Measurements from ENCODE around the gene GNAZ.

The GNAZ gene

DNA sequence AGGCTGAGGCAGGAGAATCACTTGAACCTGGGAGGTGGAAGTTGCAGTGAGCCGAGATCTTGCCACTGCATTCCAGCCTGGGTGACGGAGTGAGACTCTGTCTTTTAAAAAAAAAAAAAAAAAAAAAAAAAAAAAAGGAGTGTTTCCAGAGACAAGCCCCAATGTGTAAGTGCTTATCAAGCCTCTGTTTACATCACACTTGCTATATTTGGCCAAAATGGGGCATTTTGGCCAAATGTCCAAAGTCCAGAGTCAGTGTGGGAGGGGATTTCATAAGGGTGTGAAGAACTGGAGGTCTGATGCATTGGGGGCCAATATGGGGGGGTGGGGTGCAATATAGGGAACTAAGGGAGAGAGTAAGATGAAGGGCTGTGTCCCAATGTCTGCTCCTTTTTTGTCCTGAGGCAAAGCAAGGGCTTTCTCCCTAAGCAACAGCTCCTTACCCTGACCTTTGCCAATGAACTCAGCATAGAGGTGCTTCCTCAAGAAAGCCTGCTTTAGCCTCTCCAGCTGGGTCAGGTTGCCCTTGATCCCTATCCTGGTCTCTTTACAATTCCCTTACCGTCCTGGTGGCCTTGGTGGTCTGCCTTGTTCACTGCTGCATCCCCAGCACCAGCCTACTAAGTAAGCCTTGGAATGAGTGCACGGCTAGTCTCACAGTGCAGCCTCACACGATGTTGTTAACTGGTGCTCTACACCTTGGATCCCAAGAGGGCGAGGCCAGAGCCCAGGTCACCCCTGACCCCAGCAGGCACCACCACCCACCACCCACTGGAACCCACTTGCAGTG is 95.9 kb downstream of the GNAZ start:
- DNase-seq (ENCODE audit: extremely low spot score), result no peak
- POLR2A ChIA-PET, result no interaction called here
- CTCF ChIA-PET, result no interaction called here
- TF ChIP-seq, protein P1, sequence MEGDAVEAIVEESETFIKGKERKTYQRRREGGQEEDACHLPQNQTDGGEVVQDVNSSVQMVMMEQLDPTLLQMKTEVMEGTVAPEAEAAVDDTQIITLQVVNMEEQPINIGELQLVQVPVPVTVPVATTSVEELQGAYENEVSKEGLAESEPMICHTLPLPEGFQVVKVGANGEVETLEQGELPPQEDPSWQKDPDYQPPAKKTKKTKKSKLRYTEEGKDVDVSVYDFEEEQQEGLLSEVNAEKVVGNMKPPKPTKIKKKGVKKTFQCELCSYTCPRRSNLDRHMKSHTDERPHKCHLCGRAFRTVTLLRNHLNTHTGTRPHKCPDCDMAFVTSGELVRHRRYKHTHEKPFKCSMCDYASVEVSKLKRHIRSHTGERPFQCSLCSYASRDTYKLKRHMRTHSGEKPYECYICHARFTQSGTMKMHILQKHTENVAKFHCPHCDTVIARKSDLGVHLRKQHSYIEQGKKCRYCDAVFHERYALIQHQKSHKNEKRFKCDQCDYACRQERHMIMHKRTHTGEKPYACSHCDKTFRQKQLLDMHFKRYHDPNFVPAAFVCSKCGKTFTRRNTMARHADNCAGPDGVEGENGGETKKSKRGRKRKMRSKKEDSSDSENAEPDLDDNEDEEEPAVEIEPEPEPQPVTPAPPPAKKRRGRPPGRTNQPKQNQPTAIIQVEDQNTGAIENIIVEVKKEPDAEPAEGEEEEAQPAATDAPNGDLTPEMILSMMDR (IDR thresholded peaks at IDR 0.05; ENCODE audit: control extremely low read depth, extremely low read depth, low read depth, missing control alignments), result no peak

DNA sequence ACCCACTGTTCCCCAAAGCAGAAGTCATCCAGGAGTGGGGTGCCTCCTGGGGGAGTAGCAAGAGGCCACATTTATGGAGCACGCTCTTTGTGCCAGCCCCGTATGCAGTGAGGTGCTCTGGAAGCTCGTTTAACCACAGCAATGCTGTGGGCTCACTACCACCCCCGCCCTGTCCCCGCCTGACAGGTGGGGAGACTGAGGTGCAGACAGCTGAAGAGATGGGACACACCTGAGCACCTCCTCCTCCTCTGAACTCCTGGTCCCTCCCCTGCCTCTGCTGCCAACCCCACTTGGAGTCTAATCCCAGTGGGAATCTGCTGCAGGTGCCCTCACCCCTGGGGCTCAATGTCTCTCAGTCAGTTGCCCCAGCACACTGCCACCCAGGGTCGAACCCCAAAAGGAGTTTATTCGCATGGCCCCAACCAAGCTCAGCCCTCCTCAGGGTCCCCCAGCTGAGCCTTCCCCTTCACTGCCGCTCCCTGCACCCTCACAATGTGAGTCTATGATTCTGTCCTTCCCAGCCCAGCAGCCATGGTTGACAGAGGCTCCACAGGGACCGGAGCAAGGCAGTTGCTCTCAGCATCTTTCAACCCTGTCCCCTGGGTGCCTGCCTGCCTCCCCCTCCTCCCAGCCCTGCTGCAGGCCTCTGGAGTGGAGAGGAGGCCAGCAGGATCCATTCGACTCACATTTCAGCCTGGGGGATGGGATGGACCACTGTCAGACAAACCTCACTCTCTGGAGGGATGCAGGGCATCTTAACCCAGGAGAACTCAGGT is 96.7 kb downstream of the GNAZ start:
- TF ChIP-seq, protein P1 (IDR thresholded peaks at IDR 0.05; ENCODE audit: control extremely low read depth, extremely low read depth, low read depth, missing control alignments), result no peak
- POLR2A ChIA-PET, result no interaction called here
- no peak for DNase-seq (ENCODE audit: extremely low spot score)
- CTCF ChIA-PET, result no interaction called here

DNA sequence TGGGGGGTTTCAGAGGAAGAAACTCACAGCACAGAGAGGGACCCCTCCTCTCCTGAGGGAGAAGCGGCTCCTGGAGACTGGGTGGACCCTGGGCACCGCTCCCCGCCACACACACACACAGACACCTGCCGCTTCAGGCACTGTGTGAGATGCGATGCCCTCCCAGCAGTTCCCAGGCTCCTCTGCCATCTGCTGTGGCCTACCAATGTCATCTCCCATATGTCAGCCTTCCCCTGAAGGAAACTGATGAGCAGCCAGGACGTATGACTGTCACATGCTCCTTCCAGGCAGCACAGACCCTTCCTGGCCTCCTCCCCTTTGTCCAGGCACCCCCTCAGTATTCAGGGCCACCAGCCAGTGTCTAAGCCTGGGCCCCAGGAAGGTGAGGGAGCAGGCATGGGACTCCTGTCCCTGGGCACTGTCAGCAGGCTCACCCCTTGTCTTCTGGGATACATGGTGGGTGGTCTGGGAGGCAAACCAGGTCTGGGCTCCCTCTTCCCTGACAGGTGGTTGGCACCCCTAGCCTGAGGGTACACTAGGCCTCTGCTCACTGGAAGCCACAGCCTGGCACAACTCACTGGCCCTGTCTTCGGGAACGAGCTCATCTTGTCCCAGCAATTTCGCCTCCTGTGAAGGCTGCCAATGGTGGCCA is 98.2 kb downstream of the GNAZ start:
- no peak for DNase-seq (ENCODE audit: extremely low spot score)
- POLR2A ChIA-PET, result no interaction called here
- TF ChIP-seq, protein P1 (IDR thresholded peaks at IDR 0.05; ENCODE audit: control extremely low read depth, extremely low read depth, low read depth, missing control alignments), result no peak
- CTCF ChIA-PET, result interaction anchor here (0.9 to 2.9 kb wide), 3 partner anchors 10 to 217 kb away, joined by 3 to 11 read pairs (median 4); no protein-coding TSS in a partner anchor

DNA sequence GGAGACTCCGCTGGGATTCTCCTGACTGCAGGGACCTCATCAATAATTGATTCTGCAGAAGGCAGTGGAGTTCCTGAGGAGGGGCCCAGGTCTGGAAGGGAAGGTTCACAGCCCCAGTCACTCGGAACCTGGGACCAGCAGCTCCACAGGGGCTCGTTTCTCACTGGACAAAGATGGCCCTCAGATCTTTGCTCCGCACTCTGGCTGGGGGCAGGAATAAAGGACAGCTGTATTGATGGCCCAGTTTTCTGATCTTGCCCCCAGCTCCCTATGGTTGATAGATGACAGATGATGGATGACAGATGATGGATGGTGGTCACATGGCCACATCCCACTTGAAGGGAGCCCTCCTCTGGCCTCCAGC is 98.7 kb downstream of the GNAZ start:
- TF ChIP-seq, protein P1 (IDR thresholded peaks at IDR 0.05; ENCODE audit: control extremely low read depth, extremely low read depth, low read depth, missing control alignments), result no peak
- POLR2A ChIA-PET, result no interaction called here
- CTCF ChIA-PET, result interaction anchor here (0.9 to 2.9 kb wide), 3 partner anchors 10 to 217 kb away, joined by 3 to 11 read pairs (median 4); no protein-coding TSS in a partner anchor
- DNase-seq (ENCODE audit: extremely low spot score), result no peak
